Body of pancreas (tissue), 4 donors: ENCODE data around the gene HMX1.

Experiments used
- POLR2A ChIP-seq, 3 donors: fragments of 450-650 bp; IDR thresholded peaks; one replicate each; pipeline ENCODE4 v1.6.1; 2016; ENCODE audit warnings: antibody characterized with exemption in 3 of 3, mild to moderate bottlenecking in 2 of 3
- TF ChIP-seq, protein P1 (sequence below), 7 experiments: fragments of 450-650 bp in 4 of 7; fragments of 200-600 bp in 3 of 7; sonication (generic) in 3 of 7; IDR thresholded peaks; one replicate each; pipeline ENCODE4 v1.5.1; 2016 to 2019; ENCODE audit warnings: antibody characterized with exemption in 7 of 7

DNA sequence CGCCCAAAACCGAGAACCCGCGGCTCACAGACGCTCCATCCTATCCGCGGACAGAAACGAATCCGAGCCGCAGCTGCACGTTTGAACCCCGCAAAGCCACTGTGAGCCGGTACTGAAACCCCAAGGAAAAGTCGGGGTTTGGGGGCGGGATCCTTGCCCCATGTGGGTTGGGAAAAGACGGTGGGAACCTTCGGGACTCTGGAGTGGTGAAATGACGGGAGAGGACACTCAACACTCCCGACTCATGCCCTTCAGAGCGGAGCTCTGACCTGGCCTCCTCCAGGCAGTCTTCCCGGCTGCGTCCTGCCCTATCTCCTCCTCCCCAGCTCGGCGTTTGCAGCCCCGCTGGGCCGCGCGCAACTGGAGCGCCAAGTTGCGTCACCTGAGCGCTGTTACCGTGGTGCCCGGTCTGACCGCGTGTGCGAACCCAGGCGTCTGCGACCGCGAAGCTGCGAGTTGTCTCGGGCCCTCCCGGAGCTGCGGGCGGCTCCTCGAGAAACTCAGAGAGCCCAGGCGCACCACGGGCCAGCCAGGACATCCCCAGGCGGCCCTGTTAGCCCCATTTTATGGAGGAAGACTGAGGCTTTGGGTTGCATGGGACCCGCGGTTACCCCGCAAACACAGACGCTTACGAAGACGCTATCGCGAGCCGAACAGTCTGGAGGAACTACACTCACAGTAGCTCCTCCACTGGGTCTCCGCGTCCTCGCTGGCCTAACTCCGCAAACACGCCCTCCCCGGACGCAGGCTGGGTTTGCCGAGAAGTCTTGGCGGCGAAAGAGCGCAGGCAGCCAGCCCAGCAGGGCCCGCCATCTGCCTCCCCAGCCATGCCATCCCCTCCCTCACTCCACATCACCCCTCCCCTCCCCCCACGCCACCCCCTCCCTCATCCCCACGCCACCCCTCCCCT lies 20.3 kb upstream of the HMX1 start:
- TF ChIP-seq, protein P1, sequence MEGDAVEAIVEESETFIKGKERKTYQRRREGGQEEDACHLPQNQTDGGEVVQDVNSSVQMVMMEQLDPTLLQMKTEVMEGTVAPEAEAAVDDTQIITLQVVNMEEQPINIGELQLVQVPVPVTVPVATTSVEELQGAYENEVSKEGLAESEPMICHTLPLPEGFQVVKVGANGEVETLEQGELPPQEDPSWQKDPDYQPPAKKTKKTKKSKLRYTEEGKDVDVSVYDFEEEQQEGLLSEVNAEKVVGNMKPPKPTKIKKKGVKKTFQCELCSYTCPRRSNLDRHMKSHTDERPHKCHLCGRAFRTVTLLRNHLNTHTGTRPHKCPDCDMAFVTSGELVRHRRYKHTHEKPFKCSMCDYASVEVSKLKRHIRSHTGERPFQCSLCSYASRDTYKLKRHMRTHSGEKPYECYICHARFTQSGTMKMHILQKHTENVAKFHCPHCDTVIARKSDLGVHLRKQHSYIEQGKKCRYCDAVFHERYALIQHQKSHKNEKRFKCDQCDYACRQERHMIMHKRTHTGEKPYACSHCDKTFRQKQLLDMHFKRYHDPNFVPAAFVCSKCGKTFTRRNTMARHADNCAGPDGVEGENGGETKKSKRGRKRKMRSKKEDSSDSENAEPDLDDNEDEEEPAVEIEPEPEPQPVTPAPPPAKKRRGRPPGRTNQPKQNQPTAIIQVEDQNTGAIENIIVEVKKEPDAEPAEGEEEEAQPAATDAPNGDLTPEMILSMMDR (IDR thresholded peaks at IDR 0.05): no peak
- TF ChIP-seq POLR2A (IDR thresholded peaks at IDR 0.05): no peak
